Measurements from ENCODE around the gene KRTAP5-6. TPM values are rescaled to one million over a fixed set of nuclear protein-coding genes. Genes with fewer than 3 reads are reported as not detected.

Gene KRTAP5-6
- total and polyA plus RNA-seq, 2 donors (not counting 1 experiment from before 2014, with no cell fraction given): not detected

DNA sequence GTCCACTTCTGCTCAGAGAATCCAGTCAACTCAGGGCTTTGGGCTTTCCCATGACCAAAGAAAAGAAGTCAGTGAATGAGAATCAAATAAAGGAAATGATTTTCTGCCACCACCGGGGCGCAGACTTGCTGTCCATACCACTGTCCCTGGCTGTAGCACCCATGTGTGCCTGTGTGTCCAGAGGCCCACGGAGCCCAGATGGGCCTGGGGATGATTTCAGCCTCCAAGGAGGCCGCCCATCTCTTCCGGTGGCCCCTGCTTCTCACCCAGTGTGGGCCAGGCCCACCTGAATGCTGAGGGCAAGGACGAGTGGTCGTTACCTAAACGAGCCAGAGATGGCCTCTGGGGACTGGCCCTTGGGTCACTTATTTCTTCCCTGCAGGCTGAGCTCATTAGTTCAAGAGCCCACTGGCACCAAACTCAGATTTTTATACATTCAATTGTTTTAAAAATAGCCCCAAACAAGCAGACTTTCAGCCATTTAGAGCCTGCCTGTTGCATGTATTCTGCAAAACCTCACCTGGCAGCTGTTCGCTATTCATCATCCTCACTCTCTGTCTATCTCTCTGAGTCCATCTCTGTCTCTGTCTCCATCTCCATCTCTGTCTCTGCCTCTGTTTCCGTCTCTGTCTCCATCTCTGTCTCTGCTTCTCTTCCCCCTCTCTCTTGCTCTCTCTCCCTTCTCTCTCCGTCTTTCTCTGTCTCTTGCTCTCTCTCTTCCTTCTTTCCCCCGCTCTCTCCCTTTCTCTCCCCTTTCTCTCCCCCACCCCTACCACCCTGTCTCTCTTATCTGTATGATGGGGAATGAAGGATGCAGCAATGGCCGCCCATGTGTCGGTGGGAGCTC, 43.2 kb upstream of the KRTAP5-6 start:
- intact Hi-C loops (cut with micrococcal nuclease): loop anchor here (5.0 kb wide), 1 partner anchor 39 kb away; no protein-coding TSS in a partner anchor
- no peak overlapping the region for H3K4me2 ChIP-seq (replicated peaks; ENCODE audit: low read depth, low read length, poor library complexity, severe bottlenecking)
- H2AFZ ChIP-seq (ENCODE audit: insufficient read depth, low read depth, low read length, poor library complexity, severe bottlenecking): no peak overlapping the region
- peaks cover 0 to 6% of the 10 kb centered on the region in 2 donors for H3K4me1 ChIP-seq (ENCODE audit: control insufficient read depth in 2 of 2, insufficient read depth in 2 of 2, low read length in 2 of 2)
- DNase-seq (no peak), ATAC-seq (ENCODE audit: low read depth) (no peak)
- no peaks in the 10 kb centered on the region for H3K9me3 ChIP-seq (ENCODE audit: control extremely low read depth in 1 of 3, control insufficient read depth in 2 of 3, insufficient read depth in 1 of 3, low read length in 2 of 3)
- H3K27ac ChIP-seq (ENCODE audit: low read length in 2 of 2): no peak overlapping the region
- no peaks in the 10 kb centered on the region for H4K20me1 ChIP-seq (ENCODE audit: control insufficient read depth, insufficient read depth, low read length, poor library complexity, severe bottlenecking)
- H3K9ac ChIP-seq (ENCODE audit: low read length): no peak overlapping the region
- H3K79me2 ChIP-seq (ENCODE audit: control insufficient read depth, insufficient read depth, low read length): no peaks in the 10 kb centered on the region
- no peak overlapping the region for H3K4me3 Mint-ChIP-seq
- POLR2A ChIA-PET: no interaction called here
- H3K4me1 Mint-ChIP-seq: no peaks in the 10 kb centered on the region
- no peaks in the 10 kb centered on the region for H3K9me3 Mint-ChIP-seq (ENCODE audit: insufficient read depth)
- no peak overlapping the region for H3K4me3 ChIP-seq (ENCODE audit: control extremely low read depth in 1 of 5, extremely low read depth in 1 of 5, insufficient read depth in 1 of 5, low read depth in 2 of 5, low read length in 4 of 5)
- 87% methylated on average over 10 of the region's 14 CpGs for WGBS (ENCODE audit: insufficient coverage)
- peaks cover 0 to 22% (median 4%) of the 10 kb centered on the region in 4 experiments for H3K27me3 ChIP-seq (replicated peaks in 1 of 4; ENCODE audit: control extremely low read depth in 1 of 4, control insufficient read depth in 3 of 4, insufficient read depth in 4 of 4, low read length in 3 of 4)
- H3K27me3 Mint-ChIP-seq: peaks cover 41% of the 10 kb centered on the region
- no peaks in the 10 kb centered on the region for H3K36me3 ChIP-seq (replicated peaks in 1 of 2; ENCODE audit: control extremely low read depth in 1 of 2, control insufficient read depth in 1 of 2, extremely low read depth in 1 of 2, insufficient read depth in 2 of 2, low read length in 1 of 2)
- CTCF ChIA-PET: interaction anchor here (1.2 to 4.5 kb wide), 15 partner anchors 23 to 503 kb away, joined by 3 to 135 read pairs (median 7); partner anchors contain the start of gene SYT8
- no peak overlapping the region for H3K27ac Mint-ChIP-seq
- TF ChIP-seq, protein P1, sequence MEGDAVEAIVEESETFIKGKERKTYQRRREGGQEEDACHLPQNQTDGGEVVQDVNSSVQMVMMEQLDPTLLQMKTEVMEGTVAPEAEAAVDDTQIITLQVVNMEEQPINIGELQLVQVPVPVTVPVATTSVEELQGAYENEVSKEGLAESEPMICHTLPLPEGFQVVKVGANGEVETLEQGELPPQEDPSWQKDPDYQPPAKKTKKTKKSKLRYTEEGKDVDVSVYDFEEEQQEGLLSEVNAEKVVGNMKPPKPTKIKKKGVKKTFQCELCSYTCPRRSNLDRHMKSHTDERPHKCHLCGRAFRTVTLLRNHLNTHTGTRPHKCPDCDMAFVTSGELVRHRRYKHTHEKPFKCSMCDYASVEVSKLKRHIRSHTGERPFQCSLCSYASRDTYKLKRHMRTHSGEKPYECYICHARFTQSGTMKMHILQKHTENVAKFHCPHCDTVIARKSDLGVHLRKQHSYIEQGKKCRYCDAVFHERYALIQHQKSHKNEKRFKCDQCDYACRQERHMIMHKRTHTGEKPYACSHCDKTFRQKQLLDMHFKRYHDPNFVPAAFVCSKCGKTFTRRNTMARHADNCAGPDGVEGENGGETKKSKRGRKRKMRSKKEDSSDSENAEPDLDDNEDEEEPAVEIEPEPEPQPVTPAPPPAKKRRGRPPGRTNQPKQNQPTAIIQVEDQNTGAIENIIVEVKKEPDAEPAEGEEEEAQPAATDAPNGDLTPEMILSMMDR (IDR thresholded peaks at IDR 0.05): no peak
- TF ChIP-seq EZH2 (IDR thresholded peaks at IDR 0.05; ENCODE audit: borderline replicate concordance, insufficient read depth, low read depth, low read length, poor library complexity, severe bottlenecking): no peak

Data from B cell (primary cell).